ENCODE data around the gene SEZ6L. TPM values are rescaled to one million over a fixed set of nuclear protein-coding genes. Genes with fewer than 3 reads are reported as not detected.

Gene SEZ6L
- total RNA-seq, 1 experiment from 2014 or later = not detected

GRCh38 chr22:26342745-26343410, 173.6 kb downstream of the SEZ6L start:
- Histone ChIP-seq H3K9me3 (ENCODE audit: low read length) (no peaks in the 10 kb centered on the region), H3K27me3 (ENCODE audit: low read length) (peaks cover 23% of the 10 kb centered on the region), H3K27ac (ENCODE audit: low read length) (no peak overlapping the region), H3K9me2 (replicated peaks; ENCODE audit: low read length) (no peaks in the 10 kb centered on the region), H3K4me3 (ENCODE audit: low read length) (no peak overlapping the region), H3K9ac (ENCODE audit: low read length) (no peak overlapping the region), H3K36me3 (ENCODE audit: low read depth, low read length) (no peaks in the 10 kb centered on the region), H3K4me2 (ENCODE audit: low read length) (no peak overlapping the region), H3F3A (ENCODE audit: low read length, unreplicated experiment) (no peaks in the 10 kb centered on the region), H4K20me1 (ENCODE audit: low read length) (no peaks in the 10 kb centered on the region), H2AFZ (ENCODE audit: low read length) (no peak overlapping the region), H3K79me2 (ENCODE audit: low read length) (no peaks in the 10 kb centered on the region), H3K4me1 (ENCODE audit: insufficient read depth, low read length) (no peaks in the 10 kb centered on the region)
- ATAC-seq = no peak
- no peak for TF ChIP-seq EZH2phosphoT487 (IDR thresholded peaks at IDR 0.05; ENCODE audit: borderline replicate concordance, low read length)
- no peak for TF ChIP-seq CTCF (conservative IDR thresholded peaks at IDR 0.05; ENCODE audit: low read depth, low read length)
- no peak for TF ChIP-seq EZH2 (IDR thresholded peaks at IDR 0.05; ENCODE audit: low read length, unreplicated experiment)
- BruUV-seq (replicated peaks) = no TSS peak
- ChIA-PET POLR2A (ENCODE audit: unreplicated experiment) (no interaction called here), CTCF (no interaction called here)
- intact Hi-C loops (cut with micrococcal nuclease) = no loop called here
- DNase-seq = no peak

- no peak overlapping the region for H3K9ac ChIP-seq (ENCODE audit: low read length)
- intact Hi-C loops (cut with micrococcal nuclease) = no loop called here
- H3K36me3 ChIP-seq (ENCODE audit: low read depth, low read length) = no peaks in the 10 kb centered on the region
- BruUV-seq (replicated peaks) = no TSS peak
- H2AFZ ChIP-seq (ENCODE audit: low read length) = no peak overlapping the region
- H3K4me1 ChIP-seq (ENCODE audit: insufficient read depth, low read length) = no peaks in the 10 kb centered on the region
- TF ChIP-seq EZH2 (IDR thresholded peaks at IDR 0.05; ENCODE audit: low read length, unreplicated experiment) = no peak
- no peak for TF ChIP-seq EZH2phosphoT487 (IDR thresholded peaks at IDR 0.05; ENCODE audit: borderline replicate concordance, low read length)
- TF ChIP-seq CTCF (conservative IDR thresholded peaks at IDR 0.05; ENCODE audit: low read depth, low read length) = no peak
- POLR2A ChIA-PET (ENCODE audit: unreplicated experiment) = no interaction called here
- no peak overlapping the region for H3K4me3 ChIP-seq (ENCODE audit: low read length)
- no peaks in the 10 kb centered on the region for H3K79me2 ChIP-seq (ENCODE audit: low read length)
- H4K20me1 ChIP-seq (ENCODE audit: low read length) = no peaks in the 10 kb centered on the region
- H3K9me2 ChIP-seq (replicated peaks; ENCODE audit: low read length) = no peaks in the 10 kb centered on the region
- H3F3A ChIP-seq (ENCODE audit: low read length, unreplicated experiment) = no peaks in the 10 kb centered on the region
- H3K27ac ChIP-seq (ENCODE audit: low read length) = no peak overlapping the region
- ATAC-seq = no peak
- H3K27me3 ChIP-seq (ENCODE audit: low read length) = peaks cover 21% of the 10 kb centered on the region
- no peak overlapping the region for H3K4me2 ChIP-seq (ENCODE audit: low read length)
- DNase-seq = no peak
- no peaks in the 10 kb centered on the region for H3K9me3 ChIP-seq (ENCODE audit: low read length)
- CTCF ChIA-PET = no interaction called here
These were observed 176.2 kb downstream of the SEZ6L start for GRCh38 chr22:26345496-26345895.

GRCh38 chr22:26348810-26349526, 179.7 kb downstream of the SEZ6L start:
- ChIA-PET CTCF (no interaction called here), POLR2A (ENCODE audit: unreplicated experiment) (no interaction called here)
- Histone ChIP-seq H3K4me1 (ENCODE audit: insufficient read depth, low read length) (no peaks in the 10 kb centered on the region), H4K20me1 (ENCODE audit: low read length) (no peaks in the 10 kb centered on the region), H3F3A (ENCODE audit: low read length, unreplicated experiment) (no peaks in the 10 kb centered on the region), H2AFZ (ENCODE audit: low read length) (no peak overlapping the region), H3K9ac (ENCODE audit: low read length) (no peak overlapping the region), H3K4me2 (ENCODE audit: low read length) (no peak overlapping the region), H3K9me2 (replicated peaks; ENCODE audit: low read length) (no peaks in the 10 kb centered on the region), H3K9me3 (ENCODE audit: low read length) (no peaks in the 10 kb centered on the region), H3K36me3 (ENCODE audit: low read depth, low read length) (no peaks in the 10 kb centered on the region), H3K4me3 (ENCODE audit: low read length) (no peak overlapping the region), H3K27me3 (ENCODE audit: low read length) (0 out of 2 replicates have a peak, but pooled peaks cover 10% of the 10 kb centered on the region), H3K79me2 (ENCODE audit: low read length) (no peaks in the 10 kb centered on the region), H3K27ac (ENCODE audit: low read length) (no peak overlapping the region)
- TF ChIP-seq EZH2phosphoT487 (IDR thresholded peaks at IDR 0.05; ENCODE audit: borderline replicate concordance, low read length) (no peak), EZH2 (IDR thresholded peaks at IDR 0.05; ENCODE audit: low read length, unreplicated experiment) (no peak), CTCF (conservative IDR thresholded peaks at IDR 0.05; ENCODE audit: low read depth, low read length) (no peak)
- BruUV-seq (replicated peaks) = no TSS peak
- intact Hi-C loops (cut with micrococcal nuclease) = no loop called here
- no peak for ATAC-seq
- DNase-seq = no peak
